NCI-H1417 (cell line): ENCODE results near the gene ADCY2.
A peak's percentile ranks its signal among the peaks of the same experiment; 100 is the strongest.

Source experiments
- DNase-seq, 3 experiments: peaks; one replicate each; lab custom pipeline; 2025; lab: John Stamatoyannopoulos, UW

The ADCY2 gene

GRCh38 chr5:7827610-7828009 is 431.7 kb downstream of the ADCY2 start:
- DNase-seq = no peak

GRCh38 chr5:7828269-7828668 is 432.3 kb downstream of the ADCY2 start:
- peak in 1 of 3 experiments; percentile 16 for DNase-seq

- DNase-seq = no peak
These were observed 439.0 kb downstream of the ADCY2 start for GRCh38 chr5:7834982-7835381.

GRCh38 chr5:7837403-7837802 is 441.5 kb downstream of the ADCY2 start:
- DNase-seq = no peak

- no peak for DNase-seq
These were observed 446.6 kb downstream of the ADCY2 start for GRCh38 chr5:7842531-7842930.

- DNase-seq = no peak
These were observed 449.0 kb downstream of the ADCY2 start for GRCh38 chr5:7844901-7845300.

- peak in 1 of 3 experiments; percentile 12 for DNase-seq
These were observed 449.6 kb downstream of the ADCY2 start for GRCh38 chr5:7845557-7845956.

- DNase-seq = no peak
These were observed 450.4 kb downstream of the ADCY2 start for GRCh38 chr5:7846327-7846726.

- no peak for DNase-seq
These were observed 452.4 kb downstream of the ADCY2 start for GRCh38 chr5:7848296-7848695.

- DNase-seq = peak in 2 of 3 experiments; percentile 83
These were observed 453.9 kb downstream of the ADCY2 start for GRCh38 chr5:7849681-7850394.

- DNase-seq = peak; percentile 51 to 91 (median 90)
These were observed 454.7 kb downstream of the ADCY2 start, which contains the start of gene CFAP90 for GRCh38 chr5:7850395-7851239. Gene CFAP90 (minus strand): TSS chr5:7851133. CDS start chr5:7851021, 112 bp downstream.

- DNase-seq = no peak
These were observed 455.3 kb downstream of the ADCY2 start for GRCh38 chr5:7851240-7851592.

- no peak for DNase-seq
These were observed 455.8 kb downstream of the ADCY2 start for GRCh38 chr5:7851617-7852289.

- DNase-seq = no peak
These were observed 456.6 kb downstream of the ADCY2 start for GRCh38 chr5:7852542-7852941.

GRCh38 chr5:7852988-7853387 is 457.1 kb downstream of the ADCY2 start:
- DNase-seq = no peak

GRCh38 chr5:7855611-7856010 is 459.7 kb downstream of the ADCY2 start:
- DNase-seq = no peak

- DNase-seq = peak; percentile 59 to 83 (median 61)
These were observed 460.9 kb downstream of the ADCY2 start for GRCh38 chr5:7856855-7857254.

- DNase-seq = no peak
These were observed 461.4 kb downstream of the ADCY2 start for GRCh38 chr5:7857361-7857760.

GRCh38 chr5:7857926-7858632 is 462.1 kb downstream of the ADCY2 start:
- no peak for DNase-seq

GRCh38 chr5:7866196-7866595 is 470.3 kb downstream of the ADCY2 start:
- DNase-seq = no peak

- DNase-seq = no peak
These were observed 471.3 kb downstream of the ADCY2 start for GRCh38 chr5:7867260-7867659.

GRCh38 chr5:7868427-7868772 is 472.5 kb downstream of the ADCY2 start:
- peak in 1 of 3 experiments; percentile 41 for DNase-seq
